Astrocyte (in vitro differentiated cells and primary cell): ENCODE data around the gene VASN.

ENCODE experiments used
- CTCF ChIP-seq: IDR thresholded peaks from 2 replicates; pipeline ENCODE4 v1.5.1; 2011; ENCODE audit warnings: low read depth, mild to moderate bottlenecking, inconsistent platforms, low read length, moderate library complexity; ENCODE audit not compliant: insufficient read depth
- EZH2 ChIP-seq: IDR thresholded peaks from 2 replicates; pipeline ENCODE4 v1.6.1; 2012; ENCODE audit warnings: mild to moderate bottlenecking, low read length, inconsistent platforms; ENCODE audit not compliant: insufficient read depth

GRCh38 chr16:4324492-4325252, 47.0 kb upstream of the VASN start:
- TF ChIP-seq CTCF: no peak
- TF ChIP-seq EZH2: no peak
